Stimulated activated naive CD8-positive, alpha-beta T cell treated with anti-CD3 and anti-CD28 coated beads, Interleukin-15, amount 100 ng/mL, for 72 hours (primary cell): ENCODE data around the gene ESRRA.

Experiments
- ATAC-seq: fragments of 150-1000 bp; cut with Tn5 transposase; 2 replicates; pipeline ENCODE4 v1.10.0; 2021; ENCODE audit warnings: mild to moderate bottlenecking, moderate library complexity
- DNase-seq, 2 donors: peaks; one replicate each; pipeline ENCODE4 v3.0.0; 2021 to 2022
- H3K27ac Mint-ChIP-seq, 2 donors: one replicate each; pipeline ENCODE4 v1.8.0; 2022; ENCODE audit warnings: mild to moderate bottlenecking in 2 of 2, mixed read lengths in 2 of 2, moderate library complexity in 2 of 2
- H3K27me3 Mint-ChIP-seq: one replicate; pipeline ENCODE4 v1.8.0; 2022; ENCODE audit warnings: mixed read lengths
- H3K4me1 Mint-ChIP-seq: one replicate; pipeline ENCODE4 v1.8.0; 2022; ENCODE audit warnings: mild to moderate bottlenecking, mixed read lengths
- H3K4me3 Mint-ChIP-seq, 2 donors: one replicate each; pipeline ENCODE4 v1.8.0; 2022; ENCODE audit warnings: mild to moderate bottlenecking in 2 of 2, mixed read lengths in 2 of 2, moderate library complexity in 1 of 2
- H3K9me3 Mint-ChIP-seq, 2 donors: one replicate each; pipeline ENCODE4 v1.8.0; 2022; ENCODE audit warnings: mixed read lengths in 2 of 2

The ESRRA gene

DNA sequence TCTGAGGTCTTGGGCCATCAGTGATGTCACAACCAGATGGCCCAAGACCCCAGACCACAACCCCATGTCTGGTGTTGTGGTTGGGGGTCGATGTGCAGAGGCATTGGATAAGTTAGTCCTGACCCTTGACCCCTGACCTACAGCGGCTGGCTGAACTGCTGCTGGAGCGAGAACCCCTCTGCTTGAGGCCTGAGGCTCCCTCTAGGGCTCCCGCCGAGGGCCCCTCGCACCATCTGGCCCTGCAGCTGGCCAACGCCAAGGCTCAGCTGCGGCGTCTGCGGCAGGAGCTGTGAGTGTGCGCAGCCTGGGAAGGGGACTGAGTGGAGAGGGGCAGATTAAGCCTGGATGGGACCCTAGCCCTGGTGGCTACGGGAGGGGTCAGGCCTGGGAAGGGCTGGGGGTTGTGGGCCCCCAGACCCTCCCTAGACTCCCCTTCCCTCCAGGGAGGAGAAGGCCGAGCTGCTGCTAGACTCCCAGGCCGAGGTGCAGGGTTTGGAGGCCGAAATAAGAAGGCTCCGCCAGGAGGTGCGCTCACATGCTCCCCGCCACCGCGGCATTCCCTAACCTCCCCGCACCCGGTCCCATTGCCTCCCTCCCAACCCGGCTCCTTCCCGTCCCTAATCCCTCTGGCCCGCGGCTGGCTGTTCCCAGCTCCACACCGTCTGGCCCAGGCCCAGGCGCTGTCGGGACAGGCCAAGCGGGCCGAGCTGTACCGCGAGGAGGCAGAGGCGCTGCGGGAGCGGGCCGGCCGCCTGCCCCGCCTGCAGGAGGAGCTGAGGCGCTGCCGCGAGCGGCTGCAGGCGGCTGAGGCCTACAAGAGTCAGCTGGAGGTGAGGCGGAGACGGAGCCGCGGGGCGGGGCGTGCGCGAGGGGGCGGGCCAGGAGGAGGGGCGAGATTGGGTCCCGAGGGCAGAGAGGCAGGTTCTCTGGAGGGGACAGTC lies 36.8 kb downstream of the ESRRA start:
- Mint-ChIP-seq H3K4me1 (peaks cover 64% of the 10 kb centered on the region), H3K4me3 (peak overlapping the region; percentile 89 to 96), H3K9me3 (no peaks in the 10 kb centered on the region), H3K27ac (no peak overlapping the region), H3K27me3 (no peaks in the 10 kb centered on the region)
- DNase-seq (peak; percentile 89 to 92), ATAC-seq (peak; percentile 73)

DNA sequence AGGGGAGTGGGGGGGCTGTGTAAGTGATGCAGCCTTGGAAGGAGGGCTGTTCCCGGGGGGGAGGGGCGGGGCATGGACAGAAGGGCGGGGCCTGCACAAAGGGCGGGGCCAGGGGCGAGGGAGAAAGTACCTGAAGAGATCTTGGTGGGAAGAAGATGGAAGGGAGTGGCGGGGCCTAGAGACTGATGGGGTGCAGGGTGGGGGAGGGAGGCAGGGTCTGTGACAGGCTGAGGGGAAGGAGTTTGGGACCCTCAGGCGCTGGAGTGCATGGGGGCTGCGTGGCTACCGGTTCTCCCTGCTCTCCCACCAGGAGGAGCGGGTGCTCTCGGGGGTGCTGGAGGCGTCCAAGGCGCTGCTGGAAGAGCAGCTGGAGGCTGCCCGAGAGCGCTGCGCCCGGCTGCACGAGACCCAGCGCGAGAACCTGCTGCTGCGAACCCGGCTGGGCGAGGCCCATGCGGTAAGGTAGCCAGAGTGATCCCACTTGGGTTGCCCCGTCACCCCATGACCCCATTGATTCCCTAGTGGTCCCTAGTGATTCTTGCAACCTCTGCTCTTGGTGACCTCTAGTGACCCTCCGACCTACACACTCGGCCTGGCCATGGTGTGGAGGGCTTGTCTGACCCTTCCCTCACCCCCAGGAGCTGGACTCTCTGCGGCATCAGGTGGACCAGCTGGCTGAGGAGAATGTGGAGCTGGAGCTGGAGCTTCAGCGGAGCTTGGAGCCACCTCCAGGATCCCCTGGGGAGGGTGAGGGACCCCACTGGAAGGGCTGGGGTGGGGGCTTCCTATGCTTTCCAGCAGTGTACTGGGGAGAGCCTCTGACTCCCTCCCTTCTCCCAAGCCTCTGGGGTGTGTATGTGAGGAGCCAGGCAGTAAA lies 37.8 kb downstream of the ESRRA start:
- H3K27ac Mint-ChIP-seq = peak overlapping the region in 1 of 2 donors; percentile 59
- no peaks in the 10 kb centered on the region for H3K27me3 Mint-ChIP-seq
- H3K9me3 Mint-ChIP-seq = no peaks in the 10 kb centered on the region
- ATAC-seq = no peak
- peaks cover 59% of the 10 kb centered on the region for H3K4me1 Mint-ChIP-seq
- H3K4me3 Mint-ChIP-seq = peak overlapping the region; percentile 20 to 55
- no peak for DNase-seq

DNA sequence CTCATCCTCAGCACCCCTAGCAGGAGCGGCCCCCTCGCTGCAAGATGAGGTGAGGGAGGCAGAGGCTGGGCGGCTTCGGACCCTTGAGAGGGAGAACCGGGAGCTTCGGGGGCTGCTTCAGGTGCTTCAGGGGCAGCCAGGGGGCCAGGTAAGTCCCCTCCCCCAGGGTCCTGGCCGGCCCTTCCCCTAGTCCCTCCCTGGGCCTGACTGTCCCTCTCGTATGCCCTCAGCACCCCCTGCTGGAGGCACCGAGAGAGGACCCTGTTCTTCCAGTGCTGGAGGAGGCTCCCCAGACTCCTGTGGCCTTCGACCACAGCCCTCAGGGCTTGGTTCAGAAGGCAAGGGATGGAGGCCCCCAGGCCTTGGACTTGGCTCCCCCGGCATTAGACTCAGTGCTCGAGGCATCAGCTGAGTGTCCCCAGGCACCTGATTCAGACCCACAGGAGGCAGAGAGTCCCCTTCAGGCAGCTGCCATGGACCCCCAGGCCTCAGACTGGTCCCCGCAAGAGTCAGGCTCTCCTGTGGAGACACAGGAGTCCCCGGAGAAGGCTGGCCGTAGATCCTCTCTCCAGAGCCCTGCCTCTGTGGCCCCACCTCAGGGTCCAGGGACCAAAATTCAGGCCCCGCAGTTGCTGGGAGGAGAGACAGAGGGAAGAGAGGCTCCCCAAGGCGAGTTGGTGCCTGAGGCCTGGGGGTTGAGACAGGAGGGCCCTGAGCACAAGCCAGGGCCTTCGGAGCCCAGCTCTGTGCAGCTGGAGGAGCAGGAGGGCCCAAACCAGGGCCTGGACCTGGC lies 38.6 kb downstream of the ESRRA start:
- Mint-ChIP-seq H3K27me3 (no peaks in the 10 kb centered on the region), H3K4me3 (no peak overlapping the region), H3K4me1 (peaks cover 52% of the 10 kb centered on the region), H3K9me3 (no peaks in the 10 kb centered on the region), H3K27ac (no peak overlapping the region)
- no peak for ATAC-seq
- DNase-seq = no peak

DNA sequence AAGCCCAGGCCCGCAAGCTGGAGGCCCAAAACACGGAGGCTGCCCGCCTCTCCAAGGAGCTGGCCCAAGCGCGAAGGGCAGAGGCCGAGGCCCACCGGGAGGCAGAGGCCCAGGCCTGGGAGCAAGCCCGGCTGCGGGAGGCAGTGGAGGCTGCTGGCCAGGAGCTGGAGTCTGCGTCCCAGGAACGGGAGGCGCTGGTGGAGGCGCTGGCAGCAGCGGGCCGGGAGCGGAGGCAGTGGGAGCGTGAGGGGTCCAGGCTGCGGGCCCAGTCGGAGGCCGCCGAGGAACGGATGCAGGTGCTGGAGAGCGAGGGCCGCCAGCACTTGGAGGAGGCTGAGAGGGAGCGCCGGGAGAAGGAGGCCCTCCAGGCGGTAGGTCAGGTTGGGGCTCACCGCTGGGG lies 39.5 kb downstream of the ESRRA start:
- Mint-ChIP-seq H3K4me3 (no peak overlapping the region), H3K27me3 (no peaks in the 10 kb centered on the region), H3K4me1 (peaks cover 44% of the 10 kb centered on the region), H3K9me3 (no peaks in the 10 kb centered on the region), H3K27ac (no peak overlapping the region)
- ATAC-seq (no peak), DNase-seq (no peak)

DNA sequence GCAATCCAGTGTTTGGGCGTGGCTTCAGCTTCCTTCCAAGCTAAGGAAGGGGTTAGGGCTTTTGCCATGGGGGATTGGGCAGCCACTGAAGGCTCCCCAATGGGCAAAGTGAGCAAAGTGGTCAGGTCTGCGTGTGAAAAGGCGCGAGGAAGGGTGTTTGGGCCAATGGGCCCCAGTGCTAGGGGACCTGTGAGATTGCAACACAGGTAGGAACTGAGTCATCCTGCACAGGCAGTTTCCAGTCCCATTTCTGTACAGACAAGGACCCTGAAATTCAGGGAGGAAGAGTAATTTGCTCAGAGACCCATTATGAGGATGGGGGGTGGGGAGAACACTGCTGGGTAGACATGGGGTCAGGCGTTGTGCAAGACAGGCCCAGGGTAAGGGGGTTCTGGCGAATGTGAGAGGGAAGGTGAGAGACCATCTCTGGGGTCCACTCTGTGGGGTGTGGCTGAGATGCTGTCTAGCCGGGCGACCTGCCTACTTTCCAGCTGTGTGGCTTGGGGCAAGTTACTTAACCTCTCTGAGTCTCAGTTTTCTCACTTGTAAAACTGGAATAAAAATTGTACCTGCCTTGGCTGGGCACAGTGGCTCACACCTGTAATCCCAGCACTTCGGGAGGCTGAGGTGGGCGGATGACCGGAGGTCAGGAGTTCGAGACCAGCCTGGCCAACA lies 42.0 kb downstream of the ESRRA start:
- ATAC-seq = no peak
- H3K27ac Mint-ChIP-seq = no peak overlapping the region
- no peak for DNase-seq

DNA sequence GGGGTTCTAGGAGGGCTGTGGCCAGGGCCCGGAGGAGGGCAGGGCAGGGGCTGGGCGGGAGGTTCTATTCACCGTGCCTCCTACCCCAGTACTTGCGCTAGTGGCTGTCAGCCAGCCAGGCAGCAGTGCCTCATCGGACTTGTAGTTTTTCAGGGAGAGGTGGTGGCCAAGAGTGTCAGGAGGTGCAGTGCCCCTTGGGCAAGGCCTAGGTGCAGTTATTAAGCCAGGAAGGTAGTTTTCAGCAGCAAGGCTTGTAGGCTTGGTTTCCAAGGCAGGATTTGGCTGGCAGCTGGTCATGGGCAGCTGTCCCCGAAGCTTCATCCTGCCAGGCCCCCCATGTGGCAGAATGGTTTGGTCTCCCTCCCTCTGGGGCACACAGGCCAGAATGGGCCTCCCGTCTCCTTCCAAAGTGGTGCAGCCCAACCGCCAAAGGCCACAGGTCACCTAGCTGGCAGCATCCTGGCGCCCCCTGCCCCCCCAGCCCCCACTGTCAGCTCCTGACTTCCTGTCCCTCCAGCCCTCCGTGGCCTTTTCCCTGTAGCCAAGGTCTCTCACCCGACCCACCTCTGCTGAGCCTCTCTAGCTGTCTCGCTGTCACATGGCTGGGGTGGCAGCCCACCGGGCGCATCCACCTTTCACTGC lies 43.2 kb downstream of the ESRRA start:
- H3K4me3 Mint-ChIP-seq = no peak overlapping the region
- no peaks in the 10 kb centered on the region for H3K9me3 Mint-ChIP-seq
- peak overlapping the region in 1 of 2 donors; percentile 74 for H3K27ac Mint-ChIP-seq
- H3K27me3 Mint-ChIP-seq = no peaks in the 10 kb centered on the region
- H3K4me1 Mint-ChIP-seq = peaks cover 16% of the 10 kb centered on the region
- ATAC-seq (no peak), DNase-seq (no peak)

More for the DNA sequence above, 42.0 kb downstream of the ESRRA start:
- Mint-ChIP-seq H3K4me3 (no peak overlapping the region), H3K27me3 (no peaks in the 10 kb centered on the region), H3K4me1 (peaks cover 22% of the 10 kb centered on the region), H3K9me3 (no peaks in the 10 kb centered on the region)

DNA sequence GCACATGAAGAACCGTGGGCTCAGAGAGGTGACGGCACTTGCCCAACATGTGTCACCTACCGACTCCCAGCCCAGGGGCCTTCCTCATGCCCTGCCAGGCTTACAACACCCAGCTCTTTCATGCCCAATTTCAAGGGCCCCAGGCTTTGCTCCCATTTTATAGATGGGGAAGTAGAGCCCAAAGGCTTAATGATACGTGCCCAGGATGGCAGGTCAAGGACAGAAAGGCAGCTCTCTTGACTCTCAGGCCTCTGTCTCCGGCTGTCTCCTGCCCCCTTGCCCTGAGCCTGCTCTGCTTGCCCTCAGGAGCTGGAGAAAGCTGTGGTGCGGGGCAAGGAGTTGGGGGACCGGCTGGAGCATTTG lies 43.7 kb downstream of the ESRRA start:
- no peak for ATAC-seq
- no peak for DNase-seq
- Mint-ChIP-seq H3K4me3 (no peak overlapping the region), H3K27ac (peak overlapping the region; percentile 57 to 74), H3K9me3 (no peaks in the 10 kb centered on the region), H3K27me3 (no peaks in the 10 kb centered on the region), H3K4me1 (peaks cover 16% of the 10 kb centered on the region)

DNA sequence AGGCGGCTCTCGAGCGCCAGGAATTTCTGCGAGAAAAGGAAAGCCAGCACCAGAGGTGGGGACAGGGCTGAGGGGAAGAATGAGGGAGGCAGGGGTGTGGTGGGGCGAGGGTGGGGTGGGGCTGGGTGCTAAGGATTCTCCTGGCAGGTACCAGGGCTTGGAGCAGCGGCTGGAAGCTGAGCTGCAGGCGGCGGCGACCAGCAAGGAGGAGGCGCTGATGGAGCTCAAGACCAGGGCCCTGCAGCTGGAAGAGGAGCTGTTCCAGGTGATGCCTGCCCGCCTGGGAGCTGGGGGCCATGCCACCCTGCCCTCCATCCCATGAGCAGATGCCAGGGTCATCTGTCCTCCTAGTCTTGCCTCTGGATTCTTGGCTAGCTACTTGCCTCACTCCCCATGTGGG lies 44.1 kb downstream of the ESRRA start:
- H3K27ac Mint-ChIP-seq = peak overlapping the region in 1 of 2 donors; percentile 57
- no peaks in the 10 kb centered on the region for H3K9me3 Mint-ChIP-seq
- ATAC-seq (no peak), DNase-seq (no peak)
- H3K4me1 Mint-ChIP-seq = peaks cover 15% of the 10 kb centered on the region
- no peaks in the 10 kb centered on the region for H3K27me3 Mint-ChIP-seq
- no peak overlapping the region for H3K4me3 Mint-ChIP-seq

DNA sequence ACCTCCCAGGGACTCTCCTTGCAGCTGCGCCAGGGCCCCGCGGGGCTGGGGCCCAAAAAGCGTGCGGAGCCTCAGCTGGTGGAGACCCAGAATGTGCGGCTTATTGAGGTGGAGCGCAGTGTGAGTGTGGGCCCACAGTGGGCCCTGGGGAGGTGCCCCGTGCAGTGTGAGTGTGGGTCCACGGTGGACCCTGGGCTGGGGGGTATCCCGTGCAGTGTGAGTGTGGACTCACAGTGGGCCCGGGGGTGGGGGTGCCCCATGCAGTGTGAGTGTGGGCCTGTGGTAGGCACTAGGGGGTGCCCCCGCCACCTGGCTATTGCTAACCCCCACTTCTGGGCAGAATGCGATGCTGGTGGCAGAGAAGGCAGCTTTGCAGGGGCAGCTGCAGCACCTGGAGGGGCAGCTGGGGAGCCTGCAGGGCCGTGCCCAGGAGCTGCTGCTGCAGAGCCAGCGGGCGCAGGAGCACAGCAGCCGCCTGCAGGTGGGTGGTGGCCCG lies 45.9 kb downstream of the ESRRA start:
- no peak overlapping the region for H3K27ac Mint-ChIP-seq
- DNase-seq (no peak), ATAC-seq (peak; percentile 41)
- H3K27me3 Mint-ChIP-seq = no peaks in the 10 kb centered on the region
- no peak overlapping the region for H3K4me3 Mint-ChIP-seq
- H3K9me3 Mint-ChIP-seq = no peaks in the 10 kb centered on the region
- H3K4me1 Mint-ChIP-seq = peaks cover 15% of the 10 kb centered on the region

DNA sequence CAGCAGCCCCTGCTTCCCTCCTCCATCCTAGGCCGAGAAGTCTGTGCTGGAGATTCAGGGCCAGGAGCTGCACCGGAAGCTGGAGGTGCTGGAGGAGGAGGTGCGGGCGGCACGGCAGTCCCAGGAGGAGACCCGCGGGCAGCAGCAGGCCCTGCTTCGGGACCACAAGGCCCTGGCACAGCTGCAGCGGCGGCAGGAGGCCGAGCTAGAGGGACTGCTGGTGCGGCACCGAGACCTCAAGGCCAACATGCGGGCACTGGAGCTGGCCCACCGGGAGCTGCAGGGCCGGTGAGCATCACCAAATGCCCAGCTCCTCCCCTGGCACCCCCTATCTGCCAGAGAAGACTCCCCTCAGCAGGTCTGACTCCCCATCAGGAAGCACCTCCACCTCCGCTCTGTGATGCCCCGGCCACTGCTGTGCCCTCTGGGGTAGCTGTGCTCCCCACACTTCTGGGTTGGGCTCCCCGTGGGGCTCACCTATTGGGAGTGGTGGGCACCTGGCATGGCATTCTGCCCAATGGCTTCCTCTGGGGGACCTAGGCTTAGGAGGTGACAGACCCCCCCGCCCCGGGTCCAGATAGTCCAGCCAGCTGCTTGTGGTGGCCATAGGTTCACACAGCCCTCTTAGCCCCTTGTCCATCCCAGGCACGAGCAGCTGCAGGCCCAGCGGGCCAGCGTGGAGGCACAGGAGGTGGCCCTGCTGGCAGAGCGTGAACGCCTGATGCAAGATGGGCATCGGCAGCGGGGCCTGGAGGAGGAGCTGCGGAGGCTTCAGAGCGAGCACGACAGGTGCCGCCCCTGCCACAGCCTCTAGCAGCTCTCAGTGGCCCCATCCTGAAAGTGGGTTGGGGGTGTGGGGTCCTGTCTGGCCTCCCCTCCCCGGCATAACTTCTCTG lies 47.0 kb downstream of the ESRRA start:
- no peaks in the 10 kb centered on the region for H3K27me3 Mint-ChIP-seq
- H3K9me3 Mint-ChIP-seq = no peaks in the 10 kb centered on the region
- no peak overlapping the region for H3K4me3 Mint-ChIP-seq
- DNase-seq (no peak), ATAC-seq (no peak)
- H3K4me1 Mint-ChIP-seq = peaks cover 25% of the 10 kb centered on the region
- peak overlapping the region in 1 of 2 donors; percentile 59 for H3K27ac Mint-ChIP-seq

DNA sequence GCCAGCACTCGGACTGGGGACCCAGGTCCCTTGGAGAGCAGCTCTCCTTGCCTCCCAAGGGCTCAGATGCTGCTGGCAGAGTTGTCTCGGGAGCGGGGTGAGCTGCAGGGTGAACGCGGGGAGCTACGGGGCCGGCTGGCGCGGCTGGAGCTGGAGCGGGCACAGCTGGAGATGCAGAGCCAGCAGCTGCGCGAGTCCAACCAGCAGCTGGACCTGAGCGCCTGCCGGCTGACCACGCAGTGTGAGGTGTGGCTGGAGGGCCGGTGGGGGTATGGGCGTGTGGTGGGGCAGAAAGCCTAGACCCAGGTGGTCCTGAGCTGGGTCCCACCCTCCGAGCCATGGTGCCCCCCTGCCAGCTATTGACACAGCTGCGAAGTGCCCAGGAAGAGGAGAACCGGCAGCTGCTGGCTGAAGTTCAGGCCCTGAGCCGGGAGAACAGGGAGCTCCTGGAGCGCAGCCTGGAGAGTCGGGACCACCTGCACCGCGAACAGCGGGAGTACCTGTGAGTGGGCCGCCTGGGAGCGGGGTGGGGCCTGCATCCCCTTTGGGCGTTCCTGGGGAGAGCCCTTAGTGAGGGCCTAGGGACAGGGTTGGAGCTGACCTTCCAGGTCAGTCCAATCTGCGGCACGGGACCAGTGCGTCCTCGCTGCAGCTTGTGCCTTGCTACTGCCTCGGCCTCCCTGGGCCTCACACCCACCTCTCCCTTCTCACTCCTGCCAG lies 47.8 kb downstream of the ESRRA start:
- Mint-ChIP-seq H3K27ac (no peak overlapping the region), H3K4me3 (no peak overlapping the region), H3K9me3 (no peaks in the 10 kb centered on the region), H3K4me1 (peaks cover 33% of the 10 kb centered on the region), H3K27me3 (no peaks in the 10 kb centered on the region)
- ATAC-seq (no peak), DNase-seq (no peak)

DNA sequence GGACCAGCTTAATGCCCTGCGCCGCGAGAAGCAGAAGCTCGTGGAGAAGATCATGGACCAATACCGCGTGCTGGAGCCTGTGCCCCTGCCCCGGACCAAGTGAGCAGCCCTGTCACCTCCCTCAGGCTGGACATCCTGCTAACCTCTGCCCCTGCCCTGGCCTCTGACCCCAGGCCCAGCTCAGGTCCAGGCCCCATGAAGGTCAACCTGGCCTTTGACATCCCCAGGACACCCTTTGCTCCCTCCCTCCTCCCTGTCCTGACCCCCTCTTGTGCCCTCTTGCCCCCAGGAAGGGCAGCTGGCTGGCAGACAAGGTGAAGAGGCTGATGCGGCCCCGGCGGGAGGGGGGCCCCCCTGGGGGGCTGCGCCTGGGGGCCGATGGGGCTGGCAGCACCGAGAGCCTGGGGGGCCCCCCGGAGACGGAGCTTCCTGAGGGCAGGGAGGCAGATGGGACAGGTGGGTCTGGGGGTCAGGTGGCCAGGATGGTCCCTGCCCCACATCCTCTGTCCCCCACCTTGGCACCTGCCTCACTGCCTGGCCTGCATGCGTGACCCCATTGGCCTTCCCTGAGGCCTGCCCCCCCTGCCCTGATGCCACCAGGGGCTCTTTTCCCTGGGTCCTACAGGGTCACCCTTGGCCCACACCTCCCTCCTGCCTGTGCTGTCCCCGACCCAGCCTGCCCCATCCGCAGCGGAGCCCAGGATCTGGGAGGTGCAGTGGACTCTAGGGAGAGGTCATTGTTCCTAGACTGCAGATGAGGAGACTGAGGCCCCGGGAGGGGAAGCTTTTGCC lies 48.6 kb downstream of the ESRRA start:
- ATAC-seq (no peak), DNase-seq (no peak)
- no peak overlapping the region for H3K4me3 Mint-ChIP-seq
- no peaks in the 10 kb centered on the region for H3K9me3 Mint-ChIP-seq
- H3K4me1 Mint-ChIP-seq = peaks cover 39% of the 10 kb centered on the region
- no peaks in the 10 kb centered on the region for H3K27me3 Mint-ChIP-seq
- no peak overlapping the region for H3K27ac Mint-ChIP-seq
